SK-N-SH treated with all-trans-retinoic acid at 6 μM for 48 hours (cell line): Measurements from ENCODE around the gene RASGRP3.

ENCODE experiments used
- ATAC-seq: fragments of 200-7000 bp; cut with Tn5 transposase; 3 replicates; pipeline ENCODE4 v1.9.1; 2020; ENCODE audit warnings: mild to moderate bottlenecking, moderate library complexity
- ARNTL ChIP-seq: fragments of 450-650 bp; formaldehyde crosslinking; IDR thresholded peaks from 2 replicates; pipeline ENCODE4 v1.5.0; 2020; ENCODE audit warnings: low read depth, mild to moderate bottlenecking, moderate library complexity, borderline replicate concordance
- BACH2 ChIP-seq: fragments of 250-450 bp; sonication (Bioruptor Pico); IDR thresholded peaks from 2 replicates; pipeline ENCODE4 v1.9.0; 2021; ENCODE audit warnings: mild to moderate bottlenecking, borderline replicate concordance
- CREB5 ChIP-seq: fragments of 250-450 bp; sonication (Bioruptor Pico); IDR thresholded peaks from 2 replicates; pipeline ENCODE4 v1.5.1; 2020; ENCODE audit warnings: low read depth, mild to moderate bottlenecking, moderate library complexity
- CSDC2 ChIP-seq: fragments of 250-450 bp; sonication (Bioruptor Pico); IDR thresholded peaks from 2 replicates; pipeline ENCODE4 v1.5.0; 2020; ENCODE audit warnings: mild to moderate bottlenecking, moderate library complexity
- CSRNP3 ChIP-seq: fragments of 250-450 bp; sonication (Bioruptor Pico); IDR thresholded peaks from 2 replicates; pipeline ENCODE4 v1.5.1; 2021; ENCODE audit warnings: mild to moderate bottlenecking, moderate library complexity
- ESRRG ChIP-seq: fragments of 250-450 bp; sonication (Bioruptor Pico); IDR thresholded peaks from 2 replicates; pipeline ENCODE4 v1.6.1; 2021; ENCODE audit warnings: mild to moderate bottlenecking
- GLIS3 ChIP-seq: fragments of 250-450 bp; sonication (Bioruptor Pico); IDR thresholded peaks from 2 replicates; pipeline ENCODE4 v1.5.0; 2020; ENCODE audit warnings: mild to moderate bottlenecking, moderate library complexity
- ISL1 ChIP-seq: fragments of 250-450 bp; sonication (Bioruptor Pico); IDR thresholded peaks from 2 replicates; pipeline ENCODE4 v2.1.2; 2022; ENCODE audit warnings: mild to moderate bottlenecking, moderate library complexity
- OSR1 ChIP-seq: fragments of 250-450 bp; sonication (Bioruptor Pico); IDR thresholded peaks from 2 replicates; pipeline ENCODE4 v1.8.0; 2022; ENCODE audit warnings: moderate library complexity, mild to moderate bottlenecking, inconsistent platforms
- PATZ1 ChIP-seq: fragments of 250-450 bp; sonication (Bioruptor Pico); IDR thresholded peaks from 2 replicates; pipeline ENCODE4 v1.8.0; 2020; ENCODE audit warnings: mild to moderate bottlenecking, moderate library complexity, borderline replicate concordance
- PPARA ChIP-seq: fragments of 250-450 bp; sonication (Bioruptor Pico); IDR thresholded peaks from 2 replicates; pipeline ENCODE4 v1.5.0; 2020; ENCODE audit warnings: mild to moderate bottlenecking, borderline replicate concordance
- RARB ChIP-seq: fragments of 250-450 bp; sonication (Bioruptor Pico); IDR thresholded peaks from 2 replicates; pipeline ENCODE4 v1.8.0; 2021; ENCODE audit warnings: mild to moderate bottlenecking, moderate library complexity
- SNAI2 ChIP-seq: fragments of 250-450 bp; sonication (Bioruptor Pico); IDR thresholded peaks from 2 replicates; pipeline ENCODE4 v1.5.0; 2020; ENCODE audit warnings: mild to moderate bottlenecking, moderate library complexity
- TCF4 ChIP-seq: fragments of 250-450 bp; sonication (Bioruptor Pico); IDR thresholded peaks from 2 replicates; pipeline ENCODE4 v1.8.0; 2021; ENCODE audit warnings: mild to moderate bottlenecking, moderate library complexity, borderline replicate concordance
- TOX ChIP-seq: fragments of 250-450 bp; sonication (Bioruptor Pico); IDR thresholded peaks from 2 replicates; pipeline ENCODE4 v1.8.0; 2021; ENCODE audit warnings: mild to moderate bottlenecking, moderate library complexity, borderline replicate concordance
- TSHZ2 ChIP-seq: fragments of 250-450 bp; sonication (Bioruptor Pico); IDR thresholded peaks from 2 replicates; pipeline ENCODE4 v1.5.0; 2020; ENCODE audit warnings: mild to moderate bottlenecking, moderate library complexity
- ZC3H10 ChIP-seq: fragments of 250-450 bp; sonication (Bioruptor Pico); IDR thresholded peaks from 2 replicates; pipeline ENCODE4 v1.5.1; 2021; ENCODE audit warnings: mild to moderate bottlenecking, moderate library complexity
- ZFP3 ChIP-seq: fragments of 250-450 bp; sonication (Bioruptor Pico); IDR thresholded peaks from 2 replicates; pipeline ENCODE4 v1.5.0; 2020; ENCODE audit warnings: mild to moderate bottlenecking, moderate library complexity
- ZFP30 ChIP-seq: fragments of 450-650 bp; formaldehyde crosslinking; IDR thresholded peaks from 2 replicates; pipeline ENCODE4 v1.5.0; 2022; ENCODE audit warnings: mild to moderate bottlenecking, moderate library complexity
- ZNF565 ChIP-seq: fragments of 450-650 bp; formaldehyde crosslinking; conservative IDR thresholded peaks from 2 replicates; pipeline ENCODE4 v1.5.0; 2020; ENCODE audit warnings: low read depth, mild to moderate bottlenecking, moderate library complexity
- ZNF70 ChIP-seq: fragments of 450-650 bp; formaldehyde crosslinking; IDR thresholded peaks from 2 replicates; pipeline ENCODE4 v1.5.0; 2020; ENCODE audit warnings: mild to moderate bottlenecking, moderate library complexity
- ZNF8 ChIP-seq: fragments of 450-650 bp; formaldehyde crosslinking; IDR thresholded peaks from 2 replicates; pipeline ENCODE4 v1.5.0; 2020; ENCODE audit warnings: mild to moderate bottlenecking, moderate library complexity

Gene RASGRP3

GRCh38 chr2:33607251-33607721 is 130.8 kb downstream of the RASGRP3 start:
- no peak for ATAC-seq
- TF ChIP-seq GLIS3 (CRISPR knock-in tag) (no peak), TSHZ2 (CRISPR knock-in tag) (no peak), ZFP3 (CRISPR knock-in tag) (no peak), ZNF565 (CRISPR knock-in tag) (no peak), CREB5 (no peak), ISL1 (CRISPR knock-in tag) (no peak), CSDC2 (CRISPR knock-in tag) (no peak), ZNF8 (CRISPR knock-in tag) (no peak), TOX (CRISPR knock-in tag) (no peak), TCF4 (CRISPR knock-in tag) (no peak), ZNF70 (CRISPR knock-in tag) (no peak), PPARA (no peak), RARB (CRISPR knock-in tag) (no peak), ZC3H10 (CRISPR knock-in tag) (no peak)

- no peak for ATAC-seq
- no peak for TF ChIP-seq TOX (CRISPR knock-in tag)
- no peak for TF ChIP-seq SNAI2 (CRISPR knock-in tag)
- no peak for TF ChIP-seq ZNF8 (CRISPR knock-in tag)
- TF ChIP-seq TCF4 (CRISPR knock-in tag) = no peak
- TF ChIP-seq ISL1 (CRISPR knock-in tag) = no peak
- TF ChIP-seq RARB (CRISPR knock-in tag) = no peak
- no peak for TF ChIP-seq ZFP3 (CRISPR knock-in tag)
- TF ChIP-seq GLIS3 (CRISPR knock-in tag) = no peak
- TF ChIP-seq ESRRG = no peak
Observed at GRCh38 chr2:33607905-33608304, 131.5 kb downstream of the RASGRP3 start.

- no peak for ATAC-seq
- TF ChIP-seq ZNF565 (CRISPR knock-in tag) (no peak), ZFP3 (CRISPR knock-in tag) (no peak), OSR1 (no peak), TSHZ2 (CRISPR knock-in tag) (no peak), CREB5 (no peak), GLIS3 (CRISPR knock-in tag) (no peak), RARB (CRISPR knock-in tag) (no peak), SNAI2 (CRISPR knock-in tag) (no peak), TOX (CRISPR knock-in tag) (no peak), CSDC2 (CRISPR knock-in tag) (no peak), ZNF70 (CRISPR knock-in tag) (no peak), ARNTL (CRISPR knock-in tag) (no peak), PPARA (no peak), PATZ1 (no peak), ZFP30 (CRISPR knock-in tag) (no peak), TCF4 (CRISPR knock-in tag) (no peak), BACH2 (CRISPR knock-in tag) (no peak), ESRRG (no peak), CSRNP3 (CRISPR knock-in tag) (no peak)
Observed at GRCh38 chr2:33614190-33614589, 137.7 kb downstream of the RASGRP3 start.
